ENCODE results near the gene SLC17A7.
"Not testable (repeated sequence)": the region's sequence is repeated elsewhere in the genome, so short reads cannot be mapped to it uniquely, and the experiment has no call there.

Gene SLC17A7

DNA sequence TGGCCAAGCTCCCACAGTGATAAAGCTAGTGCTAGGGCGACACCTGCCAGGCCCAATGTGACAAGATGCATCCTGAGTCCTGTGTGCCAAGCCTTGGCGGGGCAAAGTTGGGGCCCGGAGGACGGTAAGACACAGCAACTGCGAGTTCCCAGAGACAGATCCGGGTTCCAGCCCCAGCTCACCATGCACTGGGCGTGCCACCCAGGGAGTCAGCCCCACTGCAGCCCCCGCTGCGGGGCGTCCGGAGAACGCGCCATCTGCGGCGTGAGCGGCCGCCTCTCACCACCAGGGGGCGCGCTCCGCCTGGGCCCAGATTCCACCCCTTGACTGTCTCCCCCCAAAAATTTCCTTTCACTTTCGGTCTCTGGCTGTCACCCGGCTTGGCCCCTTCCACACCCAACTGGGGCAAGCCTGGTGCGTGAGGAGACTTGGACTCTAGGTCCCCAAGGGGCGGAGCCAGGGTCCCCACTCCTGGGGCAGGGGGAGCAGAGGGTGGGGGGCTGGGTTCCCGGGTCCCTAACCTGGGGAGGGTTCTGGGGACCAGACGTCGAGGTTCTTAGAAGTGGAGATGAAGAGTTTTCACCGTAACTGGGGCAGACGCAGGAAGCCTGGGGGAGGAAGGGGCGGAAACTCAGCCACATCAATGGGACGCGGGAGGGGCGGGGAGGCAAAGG lies 32.7 kb upstream of the SLC17A7 start, which contains the start of gene FLT3LG:
FLT3LG (plus strand) TSS at position 348 of the 674 bp plus-strand sequence. CDS start 425 bp downstream, outside the sequence.
- Histone ChIP-seq H3K36me3 (peaks cover 0 to 5% (median 0%) of the 10 kb centered on the region in 11 experiments; a peak in 3 of 22 replicates), H3K4me3 (peak within 1 kb of the TSS; percentile 46 to 71 (median 56)), H3K27ac (peak within 1 kb of the TSS; percentile 53 to 80 (median 69); a peak in 20 of 22 replicates), H3K4me2 (peak within 1 kb of the TSS; percentile 80 to 96 (median 88)), H3K9me3 (replicated peaks in 1 of 11) (no peaks in the 10 kb centered on the region), H3K9ac (peak within 1 kb of the TSS; percentile 65 to 83 (median 76)), H4K20me1 (peaks cover 0 to 15% (median 0%) of the 10 kb centered on the region in 11 experiments; a peak in 6 of 22 replicates), H3K27me3 (no peaks in the 10 kb centered on the region), H3K4me1 (peaks cover 39 to 85% (median 79%) of the 10 kb centered on the region in 10 experiments)
- no peak for TF ChIP-seq Cebpa-rat (IDR thresholded peaks at IDR 0.05)

DNA sequence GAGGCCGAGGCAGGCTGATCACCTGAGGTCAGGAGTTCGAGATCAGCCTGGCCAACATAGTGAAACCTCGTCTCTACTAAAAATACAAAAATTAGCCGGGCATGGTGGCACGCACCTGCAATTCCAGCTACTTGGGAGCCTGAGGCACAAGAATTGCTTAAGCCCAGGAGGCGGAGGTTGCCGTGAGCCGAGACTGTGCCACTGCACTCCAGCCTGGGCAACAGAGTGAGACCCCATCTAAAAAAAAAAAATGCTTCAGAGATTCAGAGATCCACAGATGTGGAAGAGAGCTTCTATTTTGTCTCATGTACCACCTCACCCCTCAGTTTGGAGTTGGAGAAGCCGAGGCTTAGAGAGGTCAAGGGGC lies 32.2 kb upstream of the SLC17A7 start:
- peak overlapping the region; percentile 46 to 71 (median 56) for H3K4me3 ChIP-seq
- H3K36me3 ChIP-seq; H3K9me3 ChIP-seq (replicated peaks in 1 of 11); H3K27me3 ChIP-seq: not testable (repeated sequence)
- peak overlapping the region in 9 of 11 experiments; percentile 53 to 80 (median 71); a peak in 15 of 22 replicates for H3K27ac ChIP-seq
- H3K4me2 ChIP-seq = peak overlapping the region; percentile 80 to 96 (median 88)
- H3K9ac ChIP-seq = peak overlapping the region; percentile 65 to 83 (median 76); a peak in 21 of 22 replicates
- H4K20me1 ChIP-seq = peaks cover 0 to 15% (median 0%) of the 10 kb centered on the region in 11 experiments; a peak in 6 of 22 replicates
- peaks cover 45 to 87% (median 84%) of the 10 kb centered on the region in 10 experiments for H3K4me1 ChIP-seq

DNA sequence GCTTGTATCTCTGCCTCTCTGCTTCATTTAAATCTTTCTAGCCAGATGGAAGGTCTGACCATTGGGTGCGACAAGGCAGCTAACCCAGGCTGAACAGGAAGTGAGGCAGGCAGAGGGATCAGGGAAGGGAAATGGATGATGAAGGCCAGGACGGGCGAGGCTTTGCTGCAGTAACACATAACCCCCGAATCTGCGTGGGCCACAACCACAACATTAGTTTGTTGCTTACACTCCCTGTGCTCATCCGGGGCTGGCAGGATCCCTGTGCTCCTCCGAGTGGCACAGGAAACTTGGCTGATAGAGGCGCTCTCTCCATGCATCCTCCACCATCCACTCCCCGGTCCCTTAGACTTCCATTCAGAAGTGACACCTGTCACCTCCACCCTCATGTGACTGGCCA lies 31.6 kb upstream of the SLC17A7 start:
- no peaks in the 10 kb centered on the region for H3K9me3 ChIP-seq (replicated peaks in 1 of 11)
- H3K27ac ChIP-seq = peak overlapping the region in 8 of 11 experiments; percentile 13 to 80 (median 66); a peak in 10 of 22 replicates
- H3K36me3 ChIP-seq = peaks cover 0 to 6% (median 0%) of the 10 kb centered on the region in 11 experiments; a peak in 5 of 22 replicates
- peak overlapping the region in 9 of 11 experiments; percentile 12 to 80 (median 67); a peak in 12 of 22 replicates for H3K9ac ChIP-seq
- no peak for TF ChIP-seq Cebpa-rat (IDR thresholded peaks at IDR 0.05)
- H3K4me3 ChIP-seq = peak overlapping the region in 1 of 10 experiments; percentile 63; a peak in 1 of 20 replicates
- peaks cover 0 to 15% (median 0%) of the 10 kb centered on the region in 11 experiments; a peak in 6 of 22 replicates for H4K20me1 ChIP-seq
- H3K4me1 ChIP-seq = peaks cover 50 to 92% (median 90%) of the 10 kb centered on the region in 10 experiments
- peak overlapping the region; percentile 80 to 96 (median 88) for H3K4me2 ChIP-seq
- H3K27me3 ChIP-seq = no peaks in the 10 kb centered on the region

DNA sequence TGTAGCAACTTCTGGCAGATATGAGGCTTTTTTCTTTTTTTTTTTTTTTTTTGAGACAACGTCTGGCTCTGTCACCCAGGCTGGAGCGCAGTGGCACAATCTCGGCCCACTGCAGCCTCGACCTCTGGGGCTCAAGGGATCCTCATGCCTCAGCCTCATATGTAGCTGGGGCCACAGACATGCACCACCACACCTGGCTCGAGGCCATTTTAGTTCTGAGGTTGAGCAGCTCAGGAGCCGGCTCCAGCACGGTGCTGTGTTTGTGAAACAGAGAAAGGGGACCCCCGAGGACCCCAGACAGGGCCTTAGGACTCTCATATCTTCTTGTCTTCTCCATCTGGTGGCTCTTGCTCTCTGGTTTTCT lies 29.3 kb upstream of the SLC17A7 start:
- Histone ChIP-seq H3K9me3 (replicated peaks in 1 of 11) (no peaks in the 10 kb centered on the region), H3K27me3 (no peaks in the 10 kb centered on the region), H3K4me2 (peak overlapping the region; percentile 72 to 94 (median 90)), H3K4me1 (peaks cover 54 to 96% (median 86%) of the 10 kb centered on the region in 10 experiments), H3K27ac (peak overlapping the region in 10 of 11 experiments; percentile 76 to 82 (median 79); a peak in 20 of 22 replicates), H4K20me1 (peaks cover 0 to 15% (median 0%) of the 10 kb centered on the region in 11 experiments; a peak in 6 of 22 replicates), H3K9ac (peak overlapping the region in 10 of 11 experiments; percentile 55 to 69 (median 66); a peak in 18 of 22 replicates), H3K4me3 (peak overlapping the region in 1 of 10 experiments; percentile 7; a peak in 1 of 20 replicates), H3K36me3 (peaks cover 14 to 25% (median 16%) of the 10 kb centered on the region in 11 experiments)
- TF ChIP-seq Cebpa-rat (IDR thresholded peaks at IDR 0.05) = no peak

- peak overlapping the region; percentile 34 to 82 (median 79); a peak in 21 of 22 replicates for H3K27ac ChIP-seq
These were observed 28.7 kb upstream of the SLC17A7 start for GRCh38 chr19:49469828-49470614.

GRCh38 chr19:49468746-49469447 lies 27.6 kb upstream of the SLC17A7 start:
- H3K4me3 ChIP-seq = peak overlapping the region in 5 of 10 experiments; percentile 17 to 45 (median 31); a peak in 8 of 20 replicates
- peaks cover 54 to 82% (median 74%) of the 10 kb centered on the region in 10 experiments for H3K4me1 ChIP-seq
- H3K27me3 ChIP-seq = no peaks in the 10 kb centered on the region
- H3K9me3 ChIP-seq (replicated peaks in 1 of 11) = no peaks in the 10 kb centered on the region
- TF ChIP-seq Cebpa-rat (IDR thresholded peaks at IDR 0.05) = peak in 6 of 11 experiments; percentile 15 to 53 (median 34); a peak in 4 of 22 replicates
- peak overlapping the region; percentile 34 to 82 (median 79); a peak in 21 of 22 replicates for H3K27ac ChIP-seq
- H3K36me3 ChIP-seq = peaks cover 31 to 42% (median 34%) of the 10 kb centered on the region in 11 experiments
- H3K4me2 ChIP-seq = peak overlapping the region; percentile 72 to 94 (median 90)
- H4K20me1 ChIP-seq = peaks cover 0 to 15% (median 0%) of the 10 kb centered on the region in 11 experiments; a peak in 6 of 22 replicates
- peak overlapping the region in 10 of 11 experiments; percentile 55 to 69 (median 66); a peak in 18 of 22 replicates for H3K9ac ChIP-seq

More at GRCh38 chr19:49469828-49470614, 28.7 kb upstream of the SLC17A7 start:
- H3K9ac ChIP-seq = peak overlapping the region; percentile 11 to 69 (median 66); a peak in 21 of 22 replicates
- H3K4me3 ChIP-seq = peak overlapping the region in 5 of 10 experiments; percentile 12 to 39 (median 18); a peak in 5 of 20 replicates
- H3K4me1 ChIP-seq = peaks cover 54 to 90% (median 80%) of the 10 kb centered on the region in 10 experiments
- peak overlapping the region; percentile 72 to 94 (median 90) for H3K4me2 ChIP-seq
- no peaks in the 10 kb centered on the region for H3K27me3 ChIP-seq
- no peak for TF ChIP-seq Cebpa-rat (IDR thresholded peaks at IDR 0.05)
- H4K20me1 ChIP-seq = peaks cover 0 to 15% (median 0%) of the 10 kb centered on the region in 11 experiments; a peak in 6 of 22 replicates
- H3K36me3 ChIP-seq = peaks cover 20 to 31% (median 22%) of the 10 kb centered on the region in 11 experiments
- no peaks in the 10 kb centered on the region for H3K9me3 ChIP-seq (replicated peaks in 1 of 11)

- TF ChIP-seq Cebpa-rat (IDR thresholded peaks at IDR 0.05) = no peak
- Histone ChIP-seq H4K20me1 (peaks cover 0 to 15% (median 0%) of the 10 kb centered on the region in 11 experiments; a peak in 6 of 22 replicates), H3K4me1 (peaks cover 48 to 77% (median 69%) of the 10 kb centered on the region in 10 experiments), H3K4me3 (peak overlapping the region in 3 of 10 experiments; percentile 31 to 45 (median 39); a peak in 4 of 20 replicates), H3K36me3 (peaks cover 31 to 44% (median 36%) of the 10 kb centered on the region in 11 experiments), H3K9ac (peak overlapping the region; percentile 12 to 68 (median 53); a peak in 20 of 22 replicates), H3K27ac (peak overlapping the region in 10 of 11 experiments; percentile 67 to 82 (median 78); a peak in 21 of 22 replicates), H3K4me2 (peak overlapping the region; percentile 72 to 94 (median 90)), H3K27me3 (no peaks in the 10 kb centered on the region), H3K9me3 (replicated peaks in 1 of 11) (no peaks in the 10 kb centered on the region)
These were observed 26.9 kb upstream of the SLC17A7 start for GRCh38 chr19:49468199-49468598.
